ENCODE measurements around the gene SPRR1B.
"Not testable (repeated sequence)": the region's sequence is repeated elsewhere in the genome, so short reads cannot be mapped to it uniquely, and the experiment has no call there.

The SPRR1B gene, protein sequence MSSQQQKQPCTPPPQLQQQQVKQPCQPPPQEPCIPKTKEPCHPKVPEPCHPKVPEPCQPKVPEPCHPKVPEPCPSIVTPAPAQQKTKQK

DNA sequence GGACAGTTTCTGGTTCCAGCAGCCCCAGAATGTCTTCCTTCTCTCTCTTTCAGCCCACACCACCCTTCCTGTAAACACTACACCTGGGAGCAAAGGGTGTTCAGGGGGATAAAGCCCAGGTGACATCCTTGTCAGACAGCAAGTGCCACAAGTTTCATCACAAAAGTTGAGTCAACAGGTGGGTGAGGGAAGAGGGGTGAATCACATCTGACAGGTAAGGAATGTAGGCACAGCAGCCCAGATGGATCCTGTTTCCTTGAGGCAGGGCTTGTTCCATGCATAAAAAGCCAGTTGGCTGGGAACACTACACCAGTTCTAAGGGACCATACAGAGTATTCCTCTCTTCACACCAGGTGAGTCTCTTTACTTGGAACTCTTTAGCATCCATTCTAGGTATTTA lies at the start of gene SPRR1B:
Gene SPRR1B, plus strand, starts transcription at position 309 of the 400 bp plus-strand sequence. CDS start 1,143 bp downstream, outside the sequence.
- no peak for DNase-seq (ENCODE audit: low read depth in 2 of 2)

GRCh38 chr1:152982076-152982475 lies 48.9 kb upstream of the SPRR1B start:
- no peak for DNase-seq (ENCODE audit: low read depth in 2 of 2)

DNA sequence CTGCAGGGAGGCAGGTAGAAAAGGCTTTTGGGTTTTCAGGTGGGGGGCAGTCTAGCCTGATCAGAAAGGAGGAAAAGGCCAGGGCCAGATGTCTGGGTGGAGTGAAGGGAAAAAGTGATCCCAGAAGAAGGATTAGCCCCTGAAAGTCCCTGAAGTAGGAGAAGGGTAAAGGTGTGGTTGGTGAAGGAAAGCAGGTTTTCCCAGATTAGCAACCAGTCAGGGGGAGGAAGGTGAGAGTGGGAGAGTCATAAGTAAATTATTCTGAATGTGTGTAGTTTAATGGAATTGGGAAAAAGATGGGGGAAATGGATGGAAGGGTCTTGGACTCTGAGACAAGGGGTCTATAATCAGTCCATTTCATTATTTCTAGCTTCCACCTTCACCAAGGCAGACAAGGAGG lies 47.8 kb upstream of the SPRR1B start:
- DNase-seq (ENCODE audit: low read depth in 2 of 2), result no peak

GRCh38 chr1:152983743-152984142 lies 47.3 kb upstream of the SPRR1B start, which contains the start of gene SPRR1A:
Gene SPRR1A (plus strand): TSS chr1:152984081. CDS start chr1:152985231, 1,150 bp downstream.
- DNase-seq (ENCODE audit: low read depth in 2 of 2), result no peak

- DNase-seq (ENCODE audit: low read depth in 2 of 2), result no peak
Measured at GRCh38 chr1:152986578-152986977, 44.4 kb upstream of the SPRR1B start.

- DNase-seq (ENCODE audit: low read depth in 2 of 2), result no peak
Measured at GRCh38 chr1:152993186-152993585, 37.8 kb upstream of the SPRR1B start.

GRCh38 chr1:152995842-152996241 lies 35.2 kb upstream of the SPRR1B start:
- no peak for DNase-seq (ENCODE audit: low read depth in 2 of 2)

GRCh38 chr1:152996633-152997400 lies 34.2 kb upstream of the SPRR1B start:
- no peak for DNase-seq (ENCODE audit: low read depth in 2 of 2)

GRCh38 chr1:152997901-152998300 lies 33.1 kb upstream of the SPRR1B start:
- no peak for DNase-seq (ENCODE audit: low read depth in 2 of 2)

DNA sequence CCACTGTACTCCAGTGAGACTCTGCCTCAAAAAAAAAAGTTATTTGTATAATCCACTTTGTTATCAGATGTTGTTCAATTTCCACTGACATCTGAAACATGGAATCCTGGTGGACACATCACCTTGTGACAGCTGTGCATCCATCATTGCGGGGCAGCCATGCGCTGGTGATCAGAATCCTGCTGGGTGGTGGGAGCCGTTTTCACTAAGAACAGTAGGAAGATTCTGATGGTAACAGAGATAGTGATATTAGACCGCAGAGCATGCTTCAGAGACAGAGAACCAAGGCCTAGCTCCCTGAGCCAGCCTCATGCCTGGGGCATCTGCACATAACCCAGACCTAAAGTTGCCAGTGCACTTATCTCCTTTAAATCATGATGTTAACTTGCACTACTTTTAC lies 32.5 kb upstream of the SPRR1B start:
- DNase-seq (ENCODE audit: low read depth in 2 of 2), result no peak

GRCh38 chr1:152999818-153000217 lies 31.2 kb upstream of the SPRR1B start:
- no peak for DNase-seq (ENCODE audit: low read depth in 2 of 2)

- DNase-seq (ENCODE audit: low read depth in 2 of 2), result no peak
Measured at GRCh38 chr1:153000294-153000693, 30.7 kb upstream of the SPRR1B start.

DNA sequence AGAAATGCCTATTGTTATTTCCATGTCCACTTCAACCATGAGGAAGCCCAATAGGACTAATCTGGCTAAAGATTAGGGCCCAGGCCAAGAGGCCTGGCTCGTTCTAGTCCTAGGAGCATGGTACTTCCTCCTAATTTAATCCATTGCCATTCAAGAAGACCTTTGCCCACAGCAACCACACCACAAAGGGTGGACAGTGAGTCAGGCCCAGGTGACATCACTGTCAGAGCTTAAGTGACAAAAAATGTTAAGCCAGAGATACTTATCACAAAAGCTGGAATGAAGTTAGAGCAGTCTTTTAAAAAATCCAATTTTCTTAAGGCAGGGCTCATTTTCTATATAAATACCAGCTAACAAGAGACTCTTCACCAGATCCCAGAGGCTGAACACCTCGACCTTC lies 29.6 kb upstream of the SPRR1B start, which contains the start of gene SPRR3:
Gene SPRR3, plus strand, starts transcription at position 368 of the 400 bp plus-strand sequence. CDS start 1,272 bp downstream, outside the sequence.
- no peak for DNase-seq (ENCODE audit: low read depth in 2 of 2)

DNA sequence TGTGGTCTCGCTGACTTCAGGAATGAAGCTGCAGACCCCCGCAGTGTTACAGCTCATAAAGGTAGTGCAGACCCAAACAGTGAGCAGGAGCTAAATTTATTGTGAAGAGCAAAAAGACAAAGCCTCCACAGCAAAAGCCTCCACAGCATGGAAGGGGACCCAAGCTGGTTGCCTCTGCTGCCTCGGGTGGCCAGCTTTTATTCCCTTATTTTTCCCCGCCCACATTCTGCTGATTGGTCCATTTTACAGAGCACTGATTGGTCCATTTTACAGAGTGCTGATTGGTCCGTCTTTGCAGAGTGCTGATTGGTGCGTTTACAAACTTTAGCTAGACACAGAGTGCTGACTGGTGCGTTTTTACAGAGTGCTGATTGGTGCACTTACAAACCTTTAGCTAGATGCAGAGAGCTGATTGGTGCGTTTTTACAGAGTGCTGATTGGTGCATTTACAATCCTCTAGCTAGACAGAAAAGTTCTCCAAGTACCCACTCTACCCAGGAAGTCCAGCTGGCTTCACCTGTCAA lies 19.7 kb upstream of the SPRR1B start:
- not testable (repeated sequence) for DNase-seq (ENCODE audit: low read depth in 2 of 2)

- not testable (repeated sequence) for DNase-seq (ENCODE audit: low read depth in 2 of 2)
Measured at GRCh38 chr1:153021829-153022228, 9.2 kb upstream of the SPRR1B start.

- DNase-seq (ENCODE audit: low read depth in 2 of 2), result not testable (repeated sequence)
Measured at GRCh38 chr1:153022340-153022739, 8.7 kb upstream of the SPRR1B start.

- DNase-seq (ENCODE audit: low read depth in 2 of 2), result no peak
Measured at GRCh38 chr1:153023109-153023508, 7.9 kb upstream of the SPRR1B start.

DNA sequence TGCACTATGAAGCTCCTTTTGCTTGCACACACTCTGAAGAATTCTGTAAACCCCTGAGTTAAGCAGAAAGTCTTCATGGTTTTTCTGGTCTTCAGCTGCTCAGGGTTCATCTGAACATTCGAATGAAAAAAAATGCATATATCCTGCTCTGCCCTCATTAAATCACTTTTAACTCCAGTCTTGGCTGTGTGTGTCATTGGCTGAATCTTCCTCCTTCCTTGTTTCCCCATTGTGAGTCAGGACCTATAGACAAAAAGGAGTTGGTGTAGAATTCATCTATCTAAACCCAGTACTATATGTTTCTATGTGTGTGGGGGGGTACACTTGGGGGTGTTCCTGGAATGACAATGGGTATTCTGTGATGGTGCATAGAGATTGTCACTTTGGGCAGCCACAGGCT lies 6.6 kb upstream of the SPRR1B start:
- DNase-seq (ENCODE audit: low read depth in 2 of 2), result no peak

DNA sequence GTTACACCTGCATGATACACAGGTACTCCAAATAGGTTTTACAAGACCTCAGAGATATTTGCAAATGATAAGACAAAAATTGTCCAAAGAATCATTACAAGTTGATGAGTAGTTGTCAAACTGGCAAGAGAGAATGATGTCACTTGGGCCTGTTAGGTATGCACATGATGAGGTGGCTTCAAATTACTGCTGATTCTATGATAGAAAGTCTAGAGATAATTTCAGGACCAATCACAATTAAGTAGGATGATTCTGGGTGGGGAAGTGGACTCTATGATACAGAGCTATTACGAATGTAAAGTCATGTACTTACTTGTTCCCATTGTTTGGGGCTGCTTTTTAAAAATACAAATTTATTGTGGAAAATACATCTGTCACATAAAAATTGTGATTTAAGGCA lies 5.2 kb upstream of the SPRR1B start:
- DNase-seq (ENCODE audit: low read depth in 2 of 2), result no peak

DNA sequence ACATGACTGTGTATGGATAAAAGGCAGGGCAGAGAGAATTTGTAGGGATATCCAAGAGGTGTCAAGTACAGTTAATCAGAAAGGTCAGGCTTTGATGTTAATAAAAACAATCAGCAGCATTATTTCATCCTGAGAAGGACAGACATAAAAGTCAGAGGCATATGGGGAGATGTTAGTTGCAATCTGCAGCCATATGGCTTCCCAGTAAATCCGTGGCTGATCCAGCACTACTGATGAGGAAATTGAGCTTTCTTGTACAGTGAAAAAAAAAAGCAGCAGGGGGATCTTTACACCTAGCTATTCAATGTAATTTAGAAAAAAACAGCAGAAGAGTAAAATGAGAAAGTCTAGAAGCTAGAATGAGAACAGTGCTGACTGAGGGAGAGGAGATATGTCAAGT lies 2.2 kb upstream of the SPRR1B start:
- DNase-seq (ENCODE audit: low read depth in 2 of 2), result no peak

GRCh38 chr1:153032073-153032472 lies 1.1 kb downstream of the SPRR1B start:
- DNase-seq (ENCODE audit: low read depth in 2 of 2), result no peak

DNA sequence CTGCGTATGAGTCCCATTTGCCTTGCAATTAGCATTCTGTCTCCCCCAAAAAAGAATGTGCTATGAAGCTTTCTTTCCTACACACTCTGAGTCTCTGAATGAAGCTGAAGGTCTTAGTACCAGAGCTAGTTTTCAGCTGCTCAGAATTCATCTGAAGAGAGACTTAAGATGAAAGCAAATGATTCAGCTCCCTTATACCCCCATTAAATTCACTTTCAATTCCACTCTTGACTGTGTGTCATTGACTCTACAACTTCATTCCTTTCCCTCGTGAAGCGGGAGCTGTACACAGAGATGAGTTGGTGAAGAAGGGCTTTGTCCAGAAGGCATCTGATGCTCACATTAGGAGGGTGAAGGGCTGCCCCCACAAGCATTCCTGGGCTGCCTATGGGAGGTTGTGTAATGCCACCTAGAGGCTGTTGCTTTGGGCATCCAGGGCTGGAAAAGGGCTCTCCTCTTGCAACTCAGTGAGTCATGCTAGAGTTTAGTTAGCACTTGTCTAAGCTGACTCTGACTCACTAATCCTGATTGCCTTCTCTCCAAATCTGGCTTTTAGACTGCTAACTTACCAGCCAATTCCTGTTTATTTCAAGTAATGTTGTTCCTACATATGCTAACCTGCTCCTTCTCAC lies 1.8 kb downstream of the SPRR1B start:
- DNase-seq (ENCODE audit: low read depth in 2 of 2), result peak; percentile 1 to 5

- DNase-seq (ENCODE audit: low read depth in 2 of 2), result no peak
Measured at GRCh38 chr1:153035211-153035610, 4.2 kb downstream of the SPRR1B start.
